DND-41 (cell line): Measurements from ENCODE around the gene FLII.
A peak's percentile ranks its signal among the peaks of the same experiment; 100 is the strongest.
"Not testable (repeated sequence)": the region's sequence is repeated elsewhere in the genome, so short reads cannot be mapped to it uniquely, and the experiment has no call there.

Source experiments
- ATAC-seq: fragments of 200-7000 bp; cut with Tn5 transposase; 3 replicates; pipeline ENCODE4 v1.9.1; 2021; ENCODE audit warnings: low read depth; ENCODE audit not compliant: insufficient read depth
- DNase-seq: peaks from one replicate; pipeline ENCODE4 v3.0.0-alpha.2; 2020
- H2AFZ ChIP-seq: 2 replicates; pipeline ENCODE4 v1.6.0; 2012; ENCODE audit warnings: low read depth, low read length
- H3K27ac ChIP-seq: 2 replicates; pipeline ENCODE4 v1.5.1; 2012; ENCODE audit warnings: low read length, inconsistent platforms
- H3K27me3 ChIP-seq: fragments of 200-600 bp; sonication (generic); 2 replicates; pipeline ENCODE4 v1.6.0; 2012; ENCODE audit warnings: low read length, mild to moderate bottlenecking, inconsistent platforms; ENCODE audit not compliant: insufficient read depth, poor library complexity
- H3K36me3 ChIP-seq: 2 replicates; pipeline ENCODE4 v1.5.1; 2012; ENCODE audit warnings: low read length, inconsistent platforms; ENCODE audit not compliant: insufficient read depth
- H3K4me1 ChIP-seq: 2 replicates; pipeline ENCODE4 v1.5.1; 2012; ENCODE audit warnings: mild to moderate bottlenecking, low read length; ENCODE audit not compliant: insufficient read depth
- H3K4me2 ChIP-seq: 2 replicates; pipeline ENCODE4 v1.6.0; 2012; ENCODE audit warnings: mild to moderate bottlenecking, moderate library complexity, low read length, inconsistent platforms; ENCODE audit not compliant: insufficient read depth
- H3K4me3 ChIP-seq, 2 experiments: fragments of 200-600 bp in 1 of 2; shearing (Covaris generic) in 1 of 2; 2 replicates each; pipeline ENCODE4 v1.5.1; 2012 to 2016; ENCODE audit warnings: inconsistent platforms in 2 of 2, low read length in 2 of 2, mild to moderate bottlenecking in 2 of 2, low read depth in 1 of 2, moderate library complexity in 1 of 2
- H3K79me2 ChIP-seq: 2 replicates; pipeline ENCODE4 v1.6.0; 2012; ENCODE audit warnings: low read length, inconsistent platforms; ENCODE audit not compliant: insufficient read depth
- H3K9ac ChIP-seq: 2 replicates; pipeline ENCODE4 v1.6.0; 2012; ENCODE audit warnings: low read depth, mild to moderate bottlenecking, inconsistent platforms, low read length, moderate library complexity
- H3K9me3 ChIP-seq: 2 replicates; pipeline ENCODE4 v1.5.1; 2012; ENCODE audit warnings: low read length, moderate library complexity, mild to moderate bottlenecking, inconsistent platforms; ENCODE audit not compliant: insufficient read depth, severe bottlenecking
- H4K20me1 ChIP-seq: 2 replicates; pipeline ENCODE4 v1.6.0; 2012; ENCODE audit warnings: low read length; ENCODE audit not compliant: insufficient read depth
- EZH2 ChIP-seq: IDR thresholded peaks from 3 replicates; pipeline ENCODE4 v1.6.1; 2012; ENCODE audit warnings: borderline replicate concordance, low read depth, mild to moderate bottlenecking, moderate library complexity, low read length, inconsistent platforms; ENCODE audit not compliant: severe bottlenecking
- TF ChIP-seq, protein P1 (sequence below): IDR thresholded peaks from 2 replicates; pipeline ENCODE4 v1.5.1; 2012; ENCODE audit warnings: borderline replicate concordance, low read length, moderate library complexity, mild to moderate bottlenecking; ENCODE audit not compliant: poor library complexity, severe bottlenecking; ENCODE audit errors: extremely low read depth

The FLII gene

DNA sequence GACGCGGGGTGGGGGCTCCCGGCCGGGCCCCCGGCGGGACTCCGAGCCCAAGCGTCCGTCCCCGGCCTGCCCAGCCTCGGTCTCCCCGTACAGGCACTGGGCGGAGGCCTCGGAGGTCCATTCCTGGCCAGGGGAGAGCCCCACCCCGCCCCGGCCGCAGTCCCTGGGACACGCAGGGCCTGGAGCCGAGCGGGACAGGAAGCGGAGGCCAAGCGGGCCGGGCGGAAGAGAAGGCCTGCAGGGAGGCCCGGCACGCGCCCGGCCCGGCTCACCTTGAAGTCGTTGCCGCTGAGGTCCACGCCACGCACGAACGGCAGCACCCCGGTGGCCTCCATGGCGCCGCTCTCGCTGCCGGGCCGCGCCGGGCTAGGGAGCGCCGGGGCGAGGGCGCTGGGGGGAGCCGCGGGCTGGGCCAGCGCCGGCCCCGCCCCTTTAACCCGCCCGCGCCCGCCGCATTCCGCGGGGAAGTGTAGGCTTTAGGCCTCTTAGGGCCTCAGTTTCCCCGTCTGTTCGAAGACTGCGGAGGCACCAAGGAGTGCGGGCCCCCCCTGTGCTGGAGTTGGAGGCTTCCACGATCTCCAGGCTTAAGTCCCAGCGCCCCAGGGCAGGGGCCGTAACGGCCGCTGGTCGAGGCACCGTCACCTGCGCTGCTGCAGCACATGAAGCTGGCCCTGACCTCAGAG, at the start of gene FLII:
Gene FLII, minus strand, starts transcription at position 383 of the 683 bp plus-strand sequence. Its CDS starts 48 bp downstream, at position 335.
- DNase-seq (peak; percentile 58), ATAC-seq (peak; percentile 57)
- Histone ChIP-seq H3K27ac (peak within 1 kb of the TSS; percentile 81), H3K4me3 (peak within 1 kb of the TSS; percentile 70 to 83), H4K20me1 (peaks cover 38% of the 10 kb centered on the region; the same call in 1 of the 2 replicates), H2AFZ (peak within 1 kb of the TSS; percentile 93), H3K4me1 (peaks cover 57% of the 10 kb centered on the region), H3K4me2 (peak within 1 kb of the TSS; percentile 91), H3K36me3 (peaks cover 44% of the 10 kb centered on the region), H3K27me3 (no peaks in the 10 kb centered on the region), H3K9me3 (no peaks in the 10 kb centered on the region), H3K79me2 (peaks cover 47% of the 10 kb centered on the region), H3K9ac (peak within 1 kb of the TSS; percentile 92)
- TF ChIP-seq EZH2: no peak
- TF ChIP-seq, protein P1, sequence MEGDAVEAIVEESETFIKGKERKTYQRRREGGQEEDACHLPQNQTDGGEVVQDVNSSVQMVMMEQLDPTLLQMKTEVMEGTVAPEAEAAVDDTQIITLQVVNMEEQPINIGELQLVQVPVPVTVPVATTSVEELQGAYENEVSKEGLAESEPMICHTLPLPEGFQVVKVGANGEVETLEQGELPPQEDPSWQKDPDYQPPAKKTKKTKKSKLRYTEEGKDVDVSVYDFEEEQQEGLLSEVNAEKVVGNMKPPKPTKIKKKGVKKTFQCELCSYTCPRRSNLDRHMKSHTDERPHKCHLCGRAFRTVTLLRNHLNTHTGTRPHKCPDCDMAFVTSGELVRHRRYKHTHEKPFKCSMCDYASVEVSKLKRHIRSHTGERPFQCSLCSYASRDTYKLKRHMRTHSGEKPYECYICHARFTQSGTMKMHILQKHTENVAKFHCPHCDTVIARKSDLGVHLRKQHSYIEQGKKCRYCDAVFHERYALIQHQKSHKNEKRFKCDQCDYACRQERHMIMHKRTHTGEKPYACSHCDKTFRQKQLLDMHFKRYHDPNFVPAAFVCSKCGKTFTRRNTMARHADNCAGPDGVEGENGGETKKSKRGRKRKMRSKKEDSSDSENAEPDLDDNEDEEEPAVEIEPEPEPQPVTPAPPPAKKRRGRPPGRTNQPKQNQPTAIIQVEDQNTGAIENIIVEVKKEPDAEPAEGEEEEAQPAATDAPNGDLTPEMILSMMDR: no peak

DNA sequence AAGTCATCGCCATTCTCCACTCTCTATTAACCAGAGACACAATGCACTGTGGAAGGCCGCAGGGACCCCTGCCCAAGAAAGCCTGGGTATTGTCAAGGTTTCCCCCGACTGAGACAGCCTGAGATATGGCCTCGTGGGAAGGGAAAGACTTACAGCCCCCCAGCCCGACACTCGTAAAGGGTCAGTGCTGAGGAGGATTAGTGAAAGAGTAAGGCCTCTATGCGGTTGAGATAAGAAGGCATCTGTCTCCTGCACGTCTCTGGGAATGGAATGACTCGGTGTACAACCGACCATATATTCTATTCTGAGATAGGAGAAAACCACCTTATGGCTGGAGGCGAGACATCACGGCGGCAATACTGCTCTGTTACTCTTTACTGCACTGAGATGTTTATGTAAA, 44.7 kb upstream of the FLII start:
- H3K27me3 ChIP-seq, DNase-seq, H3K4me1 ChIP-seq, H2AFZ ChIP-seq, H3K9me3 ChIP-seq, H3K79me2 ChIP-seq, ATAC-seq, H3K4me2 ChIP-seq, H4K20me1 ChIP-seq, H3K4me3 ChIP-seq, H3K9ac ChIP-seq, H3K27ac ChIP-seq: not testable (repeated sequence)
- peaks cover 85% of the 10 kb centered on the region for H3K36me3 ChIP-seq

DNA sequence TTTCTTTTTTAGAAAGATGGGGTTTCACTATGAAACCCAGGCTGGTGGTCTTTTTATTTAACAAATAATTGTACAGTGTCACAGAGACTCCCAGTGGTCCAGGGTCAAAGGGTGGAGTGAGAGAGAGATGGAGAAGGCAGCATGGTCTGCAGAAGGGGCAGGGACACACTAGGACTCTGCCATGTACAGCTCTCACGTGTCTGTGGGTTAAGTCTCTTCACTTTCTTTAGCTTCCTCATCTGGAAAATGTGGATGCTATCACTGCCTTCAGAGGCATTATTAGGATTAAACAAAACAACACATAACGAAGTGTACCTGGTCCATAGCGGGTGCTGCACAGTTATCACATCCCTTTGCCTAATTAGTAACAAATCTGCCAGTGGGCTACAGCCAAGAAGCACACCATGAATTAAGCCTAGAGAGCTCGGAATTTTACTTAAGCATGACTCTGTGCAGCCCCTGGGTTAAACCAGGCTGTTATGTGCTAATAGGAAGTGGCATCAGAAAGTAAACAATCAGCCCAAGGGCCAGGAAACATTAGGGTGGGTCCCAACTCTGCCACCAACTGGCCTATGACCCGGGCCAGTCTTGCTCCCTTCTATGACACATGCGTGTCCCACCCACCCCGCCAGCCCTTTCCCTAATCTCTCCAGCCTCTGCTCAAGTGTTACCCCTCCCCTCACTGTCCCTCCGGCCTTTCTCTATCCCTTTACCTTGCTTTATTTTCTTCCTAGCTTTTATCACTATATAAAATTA, 42.4 kb upstream of the FLII start:
- Histone ChIP-seq H4K20me1 (no peaks in the 10 kb centered on the region), H3K79me2 (no peaks in the 10 kb centered on the region), H3K27ac (no peak overlapping the region), H3K4me3 (no peak overlapping the region), H3K4me2 (no peak overlapping the region), H3K9ac (no peak overlapping the region), H3K4me1 (no peaks in the 10 kb centered on the region), H3K27me3 (no peaks in the 10 kb centered on the region), H2AFZ (no peak overlapping the region), H3K9me3 (no peaks in the 10 kb centered on the region), H3K36me3 (peaks cover 77% of the 10 kb centered on the region)
- TF ChIP-seq, protein P1: no peak
- no peak for TF ChIP-seq EZH2
- ATAC-seq: no peak
- no peak for DNase-seq

DNA sequence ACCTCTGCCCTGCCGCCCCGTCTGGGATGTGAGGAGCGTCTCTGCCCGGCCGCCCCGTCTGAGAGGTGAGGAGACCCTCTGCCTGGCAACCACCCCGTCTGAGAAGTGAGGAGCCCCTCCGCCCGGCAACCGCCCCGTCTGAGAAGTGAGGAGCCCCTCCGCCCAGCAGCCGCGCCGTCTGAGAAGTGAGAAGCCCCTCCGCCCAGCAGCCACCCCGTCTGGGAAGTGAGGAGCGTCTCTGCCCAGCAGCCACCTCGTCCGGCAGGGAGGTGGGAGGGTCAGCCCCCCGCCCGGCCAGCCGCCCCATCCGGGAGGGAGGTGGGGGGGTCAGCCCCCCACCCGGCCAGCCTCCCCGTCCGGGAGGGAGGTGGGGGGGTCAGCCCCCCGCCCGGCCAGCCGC, 39.5 kb upstream of the FLII start:
- not testable (repeated sequence) for H3K79me2 ChIP-seq, ATAC-seq, H3K27ac ChIP-seq, H3K4me3 ChIP-seq, H3K4me2 ChIP-seq, H3K9ac ChIP-seq, H3K27me3 ChIP-seq, DNase-seq, H3K4me1 ChIP-seq, H2AFZ ChIP-seq, H4K20me1 ChIP-seq, H3K9me3 ChIP-seq
- peaks cover 78% of the 10 kb centered on the region for H3K36me3 ChIP-seq
